HPDE6-E6E7 (cell line): ENCODE results near the gene SNRPN.
"Not testable (repeated sequence)": the region's sequence is repeated elsewhere in the genome, so short reads cannot be mapped to it uniquely, and the experiment has no call there.

Experiments
- DNase-seq: peaks from one replicate; pipeline ENCODE4 v3.0.0; 2011; ENCODE audit warnings: missing footprints; ENCODE audit errors: extremely low spot score

Gene SNRPN

DNA sequence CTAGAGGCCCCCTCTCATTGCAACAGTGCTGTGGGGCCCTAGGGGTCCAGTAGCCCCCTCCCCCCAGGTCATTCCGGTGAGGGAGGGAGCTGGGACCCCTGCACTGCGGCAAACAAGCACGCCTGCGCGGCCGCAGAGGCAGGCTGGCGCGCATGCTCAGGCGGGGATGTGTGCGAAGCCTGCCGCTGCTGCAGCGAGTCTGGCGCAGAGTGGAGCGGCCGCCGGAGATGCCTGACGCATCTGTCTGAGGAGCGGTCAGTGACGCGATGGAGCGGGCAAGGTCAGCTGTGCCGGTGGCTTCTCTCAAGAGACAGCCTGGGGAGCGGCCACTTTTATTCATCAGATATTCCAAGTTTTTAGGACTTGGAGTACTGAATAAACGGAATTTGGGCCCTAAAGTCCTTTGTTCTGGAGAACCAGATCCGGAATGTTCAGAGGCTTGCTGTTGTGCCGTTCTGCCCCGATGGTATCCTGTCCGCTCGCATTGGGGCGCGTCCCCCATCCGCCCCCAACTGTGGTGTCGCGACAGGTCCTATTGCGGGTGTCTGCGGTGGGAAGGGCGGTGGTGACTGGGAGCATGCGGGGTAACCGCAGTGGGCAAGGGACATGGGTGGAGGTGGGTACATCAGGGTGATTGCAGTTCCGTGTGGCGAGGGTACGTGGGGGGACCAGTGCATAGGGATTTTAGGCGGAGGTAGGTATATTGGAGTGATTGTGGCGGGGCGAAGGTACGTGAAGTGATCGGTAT, at the start of gene SNRPN, which contains the start of gene SNURF:
Gene SNRPN, plus strand, starts transcription at position 205 of the 748 bp plus-strand sequence. CDS start 19,467 bp downstream, outside the sequence.
Gene SNURF, plus strand, starts transcription at position 205 of the 748 bp plus-strand sequence. Its CDS starts 62 bp downstream, at position 267.
- peak; percentile 31 for DNase-seq

DNA sequence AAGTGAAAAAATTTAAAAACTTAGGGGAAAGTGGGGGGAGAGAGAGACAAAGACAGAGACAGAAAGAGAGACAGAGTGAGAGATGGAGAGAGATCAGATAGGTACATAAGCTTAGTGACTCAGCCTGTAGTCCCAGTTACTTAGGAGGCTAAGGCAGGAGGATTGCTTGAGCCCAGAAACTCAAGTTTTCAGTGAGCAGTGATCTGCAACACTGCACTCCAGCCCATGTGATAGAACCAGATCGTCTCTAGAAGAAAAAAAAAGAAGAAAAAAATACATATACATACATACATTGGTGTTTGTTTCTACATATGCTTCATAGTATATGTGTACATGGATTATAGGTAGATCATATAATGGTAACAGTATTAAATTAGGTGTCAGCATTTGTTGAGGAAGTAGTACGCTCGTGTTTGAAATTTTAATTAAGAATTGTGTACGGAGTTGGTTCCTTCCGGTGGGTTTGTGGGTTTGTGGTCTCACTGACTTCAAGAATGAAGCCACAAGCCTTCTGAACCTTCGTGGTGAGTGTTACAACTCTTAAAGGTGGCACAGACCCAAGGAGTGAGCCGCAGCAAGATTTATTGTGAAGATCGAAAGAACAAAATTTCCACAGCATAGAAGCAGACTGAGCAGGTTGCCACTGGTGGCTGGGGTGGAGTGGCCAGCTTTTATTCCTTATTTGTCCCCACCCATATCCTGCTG, 38.3 kb upstream of the SNRPN start:
- no peak for DNase-seq

DNA sequence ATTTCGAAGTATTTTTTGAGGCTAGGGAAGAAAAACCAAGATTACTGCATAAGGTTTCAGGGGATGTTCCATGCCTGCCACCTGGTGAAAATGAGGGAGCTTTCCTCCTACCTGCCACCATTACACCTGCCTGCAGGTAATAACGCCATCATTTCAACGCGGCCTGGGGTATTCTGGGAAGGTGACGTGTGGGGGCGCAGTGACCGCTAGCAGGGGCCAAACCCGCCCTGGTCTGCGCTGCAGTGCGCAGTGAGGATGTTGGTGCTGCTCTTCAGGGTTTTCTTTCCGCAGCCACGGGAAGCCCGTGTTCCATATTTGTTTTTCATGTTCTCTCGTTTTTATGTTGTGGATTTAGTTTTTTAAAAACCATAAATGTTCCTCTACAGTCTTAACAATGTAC, 37.4 kb upstream of the SNRPN start:
- DNase-seq: no peak

DNA sequence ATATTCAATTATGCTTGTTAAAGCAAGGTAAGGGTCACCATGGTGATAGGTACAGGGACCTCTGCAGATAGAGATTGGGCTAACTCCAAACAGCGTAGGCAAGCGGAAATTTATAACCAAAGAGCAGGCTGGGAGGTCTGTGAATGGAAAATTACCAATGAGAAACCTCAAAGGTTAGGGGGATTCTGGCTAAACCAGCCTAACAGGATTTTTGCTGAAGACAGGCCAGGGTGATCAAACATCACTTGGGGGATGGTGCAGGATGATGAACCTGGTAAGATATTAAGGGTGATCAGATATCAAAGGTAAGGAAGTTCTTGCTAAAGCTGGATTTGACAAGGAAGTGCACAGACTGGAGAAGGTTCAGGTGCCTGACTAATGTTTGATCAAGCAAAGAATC, 35.3 kb upstream of the SNRPN start:
- no peak for DNase-seq

DNA sequence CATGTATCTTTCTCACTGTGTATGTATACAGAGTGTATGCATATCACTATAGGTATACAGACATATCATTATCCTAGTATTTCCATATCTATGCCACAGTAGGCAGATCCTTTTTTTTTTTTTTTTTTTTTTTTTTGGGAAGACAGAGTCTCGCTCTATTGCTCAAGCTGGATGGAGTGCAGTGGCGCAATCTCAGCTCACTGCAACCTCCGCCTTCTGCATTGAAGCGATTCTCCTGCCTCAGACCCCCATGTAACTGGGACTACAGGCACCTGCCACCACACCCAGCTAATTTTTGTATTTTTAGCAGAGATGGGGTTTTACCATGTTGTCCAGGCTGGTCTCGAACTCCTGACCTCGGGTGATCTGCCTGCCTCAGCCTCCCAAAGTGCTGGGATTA, 32.0 kb upstream of the SNRPN start:
- DNase-seq: not testable (repeated sequence)

DNA sequence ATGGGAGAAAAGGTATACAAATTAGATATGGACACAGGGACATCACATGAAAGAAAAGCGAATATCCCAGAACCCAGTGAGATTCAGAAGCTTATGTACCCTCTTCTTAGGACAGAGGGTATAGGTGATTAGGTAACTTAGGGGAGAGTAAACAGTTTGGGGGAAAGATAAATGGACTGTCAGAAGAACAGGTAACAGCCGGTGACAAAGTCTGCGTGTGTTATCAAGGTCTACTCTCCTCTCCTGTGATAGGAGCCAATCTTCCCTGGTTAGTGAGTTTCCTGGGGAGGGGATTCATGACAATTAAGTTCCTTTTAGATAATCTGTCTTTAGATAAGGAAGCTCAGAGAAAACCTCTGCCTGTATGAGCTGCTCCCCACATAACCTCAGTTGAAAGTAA, 30.6 kb upstream of the SNRPN start:
- no peak for DNase-seq

DNA sequence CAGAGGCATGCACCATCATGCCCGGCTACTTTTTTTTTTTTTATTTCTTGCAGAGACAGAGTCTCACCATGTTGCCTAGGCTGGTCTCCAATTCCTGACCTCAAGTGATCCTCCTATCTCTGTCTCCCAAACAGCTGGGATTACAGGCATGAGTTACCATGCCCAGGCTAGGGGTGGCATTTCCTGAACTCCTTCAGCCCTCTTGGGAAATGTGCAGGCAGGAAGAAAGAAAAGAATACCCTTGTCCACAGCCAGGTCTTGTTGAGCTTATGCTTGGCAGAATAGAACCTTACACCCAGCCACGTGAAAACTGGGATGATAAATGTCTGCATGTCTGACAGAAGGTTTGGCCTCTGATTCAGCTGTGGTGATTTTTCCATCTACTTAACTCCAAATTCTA, 30.2 kb upstream of the SNRPN start:
- DNase-seq: no peak

DNA sequence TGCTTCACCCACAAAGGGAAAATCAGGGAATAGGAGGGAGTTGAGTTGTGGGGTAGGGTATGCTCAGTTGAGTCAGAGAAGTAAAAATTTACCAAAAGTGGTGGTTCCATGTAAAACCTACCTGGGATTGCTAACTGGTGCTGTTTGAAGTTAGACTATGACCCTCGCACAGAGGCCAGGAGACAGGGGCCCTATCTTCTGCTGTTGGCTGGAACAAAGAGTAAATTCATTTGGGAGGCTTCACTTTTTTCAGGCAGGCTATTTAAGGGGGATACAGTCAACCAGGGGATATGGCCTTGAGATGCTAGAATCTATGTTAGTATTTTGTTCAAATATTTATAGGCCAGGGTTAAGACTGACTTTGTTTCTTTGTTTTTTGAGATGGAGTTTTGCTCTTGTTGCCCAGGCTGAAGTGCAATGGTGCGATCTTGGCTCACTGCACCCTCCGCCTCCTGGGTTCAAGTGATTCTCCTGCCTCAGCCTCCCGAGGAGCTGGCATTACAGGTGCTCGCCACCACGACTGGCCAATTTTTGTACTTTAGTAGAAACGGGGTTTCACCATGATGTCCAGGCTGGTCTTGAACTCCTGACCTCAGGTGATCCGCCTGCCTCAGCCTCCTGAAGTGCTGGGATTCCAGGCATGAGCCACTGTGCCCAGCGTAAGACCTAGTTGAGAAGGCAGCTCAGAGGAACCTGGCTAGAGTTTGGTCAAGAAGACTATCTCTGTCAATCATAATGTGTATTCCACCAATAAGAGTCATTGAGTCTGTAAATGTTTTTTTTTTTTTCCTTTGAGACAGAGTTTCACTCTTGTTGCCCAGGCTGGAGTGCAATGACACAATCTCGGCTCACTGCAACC, 22.7 kb upstream of the SNRPN start:
- DNase-seq: not testable (repeated sequence)

DNA sequence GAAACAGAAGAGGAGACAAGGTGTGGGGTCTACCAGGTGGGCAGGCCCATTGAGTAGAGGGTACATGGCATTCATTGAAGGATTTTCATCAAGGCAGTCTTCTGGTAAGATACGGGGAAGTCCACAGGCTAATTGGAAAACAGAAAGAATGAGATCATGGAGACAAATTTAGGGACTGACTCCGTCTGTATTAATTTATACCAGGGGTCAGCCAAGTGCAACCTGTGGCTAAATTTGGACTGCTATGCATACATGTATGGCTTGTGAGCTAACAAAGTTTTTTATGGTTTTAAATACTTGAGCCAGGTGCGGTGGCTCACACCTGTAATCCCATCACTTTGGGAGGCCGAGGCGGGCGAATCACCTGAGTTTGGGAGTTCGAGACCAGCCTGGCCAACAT, 21.1 kb upstream of the SNRPN start:
- no peak for DNase-seq

DNA sequence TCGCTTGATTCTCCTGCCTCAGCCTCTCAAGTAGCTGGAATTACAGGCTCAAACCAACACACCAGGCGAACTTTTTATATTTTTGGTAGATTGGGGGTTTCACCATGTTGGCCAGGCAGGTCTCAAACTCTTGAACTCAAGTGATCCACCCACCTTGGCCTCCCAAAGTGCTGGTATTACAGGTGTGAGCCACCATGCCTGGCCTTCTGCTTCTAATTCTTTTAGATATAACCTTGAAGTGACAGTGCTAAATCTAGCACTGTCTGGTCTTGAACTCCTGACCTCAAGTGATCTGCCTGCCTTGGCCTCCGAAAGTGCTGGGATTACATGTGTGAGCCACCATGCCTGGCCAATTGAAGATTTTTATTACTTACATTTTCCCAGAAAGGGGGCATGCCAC, 16.6 kb upstream of the SNRPN start:
- DNase-seq: not testable (repeated sequence)

DNA sequence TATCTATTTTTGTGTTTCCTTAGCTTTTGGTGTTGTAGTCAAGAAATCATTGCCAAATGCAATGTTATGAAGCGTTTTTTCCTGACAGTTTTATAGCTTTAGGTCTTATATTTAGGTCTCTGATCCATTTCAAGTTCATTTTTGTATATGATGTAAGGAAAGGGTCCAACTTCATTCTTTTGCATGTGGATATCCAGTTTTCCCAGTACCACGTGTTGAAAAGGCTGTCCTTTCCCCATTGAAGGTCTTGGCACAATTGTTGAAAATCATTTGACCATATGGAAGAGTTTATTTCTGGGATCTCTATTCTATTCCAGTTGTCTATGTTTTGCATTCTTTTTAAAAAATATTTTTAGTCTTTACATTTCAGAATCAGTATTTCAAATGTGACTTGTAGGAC, 14.6 kb upstream of the SNRPN start:
- no peak for DNase-seq

DNA sequence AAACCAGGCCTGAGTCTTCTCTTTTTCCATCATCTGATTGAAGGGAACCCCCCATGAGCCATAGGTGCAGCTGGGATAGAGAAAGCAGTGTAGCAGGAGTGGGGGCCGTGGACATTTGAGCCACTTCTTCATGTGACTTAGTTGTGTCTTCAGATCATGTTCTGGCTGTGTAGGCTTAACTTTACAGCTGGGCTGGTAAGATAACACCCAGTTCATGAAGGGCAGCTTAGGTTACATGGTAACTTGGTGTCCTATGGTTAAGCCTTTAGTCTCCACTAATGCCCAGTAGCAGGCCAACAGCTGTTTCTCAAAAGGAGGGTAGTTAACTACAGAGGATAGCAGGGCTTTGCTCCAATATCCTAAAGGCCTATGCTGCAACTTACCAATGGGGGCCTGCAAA, 11.4 kb upstream of the SNRPN start:
- no peak for DNase-seq

DNA sequence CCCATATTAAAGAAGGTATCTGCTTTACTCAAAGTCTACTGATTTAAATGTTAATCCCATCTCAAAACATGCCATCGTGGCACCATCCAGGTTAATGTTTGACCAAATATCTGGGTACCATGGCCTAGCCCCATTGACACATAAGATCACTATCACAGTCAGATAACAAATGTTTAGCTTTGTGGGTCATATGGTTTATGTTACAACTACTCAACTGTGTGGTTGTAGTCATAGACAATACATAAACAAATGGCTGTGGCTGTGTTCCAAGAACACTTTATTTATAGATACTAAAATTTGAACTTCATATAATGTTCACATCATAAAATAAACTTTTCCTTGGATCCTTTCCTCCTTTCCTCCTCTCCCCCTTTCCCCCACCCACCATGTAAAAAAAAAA, 9.8 kb upstream of the SNRPN start:
- no peak for DNase-seq

DNA sequence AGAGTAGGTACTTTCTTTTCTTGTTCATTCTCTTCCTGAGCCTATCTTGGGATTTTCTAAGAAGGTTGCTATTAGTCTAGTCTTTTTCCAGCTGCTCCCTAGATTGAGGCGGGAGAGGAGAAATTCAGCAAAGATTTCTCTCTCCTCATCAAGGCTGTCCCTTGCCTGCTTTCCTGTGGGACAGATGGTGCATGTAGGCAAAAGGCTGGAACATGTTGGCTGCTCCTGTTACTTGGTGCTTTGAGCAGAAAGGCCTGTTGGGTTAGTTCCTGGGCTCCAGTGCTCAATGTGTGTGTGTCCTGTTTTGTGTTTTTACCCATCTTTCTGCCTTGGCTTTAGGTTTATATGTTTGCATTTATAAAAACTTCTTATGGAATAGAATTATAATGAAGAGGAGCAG, 9.1 kb upstream of the SNRPN start:
- no peak for DNase-seq

DNA sequence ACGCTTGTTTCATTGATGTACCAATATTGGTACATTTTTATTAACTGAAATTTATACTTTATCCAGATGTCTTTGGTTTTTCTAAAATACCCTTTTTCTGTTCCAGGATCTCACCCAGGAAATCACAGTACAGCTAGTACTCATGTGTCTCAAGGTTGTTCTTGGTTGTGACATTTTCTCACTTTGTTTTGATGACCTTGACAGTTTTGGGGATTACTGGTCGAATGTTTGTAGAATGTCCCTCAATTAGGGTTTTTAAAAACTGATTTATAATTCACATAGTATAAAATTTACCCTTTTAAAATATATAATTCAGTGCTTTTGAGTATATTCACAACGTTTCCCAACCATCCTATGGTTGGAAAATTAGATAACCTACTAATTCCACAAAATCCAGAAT, 6.3 kb upstream of the SNRPN start:
- no peak for DNase-seq

DNA sequence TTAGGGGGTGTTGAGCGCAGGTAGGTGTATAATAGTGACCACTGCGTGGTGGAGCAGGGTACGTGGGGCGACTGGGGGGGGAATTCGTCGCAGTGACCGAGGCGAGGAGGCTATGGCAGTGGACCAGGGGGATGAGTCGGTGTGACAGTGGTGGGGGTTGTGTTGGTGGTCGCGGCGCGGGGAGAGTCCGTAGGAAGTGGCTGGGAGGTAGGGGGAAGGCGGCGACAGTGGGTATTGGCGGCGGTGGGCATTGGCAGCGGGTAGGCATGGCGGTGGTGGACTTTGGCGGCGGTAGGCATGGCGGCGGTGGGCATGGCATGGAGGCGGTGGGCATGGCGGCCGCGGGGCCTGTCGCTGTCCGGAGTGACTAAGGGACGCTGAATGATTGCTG, 739 bp downstream of the SNRPN start:
- no peak for DNase-seq

DNA sequence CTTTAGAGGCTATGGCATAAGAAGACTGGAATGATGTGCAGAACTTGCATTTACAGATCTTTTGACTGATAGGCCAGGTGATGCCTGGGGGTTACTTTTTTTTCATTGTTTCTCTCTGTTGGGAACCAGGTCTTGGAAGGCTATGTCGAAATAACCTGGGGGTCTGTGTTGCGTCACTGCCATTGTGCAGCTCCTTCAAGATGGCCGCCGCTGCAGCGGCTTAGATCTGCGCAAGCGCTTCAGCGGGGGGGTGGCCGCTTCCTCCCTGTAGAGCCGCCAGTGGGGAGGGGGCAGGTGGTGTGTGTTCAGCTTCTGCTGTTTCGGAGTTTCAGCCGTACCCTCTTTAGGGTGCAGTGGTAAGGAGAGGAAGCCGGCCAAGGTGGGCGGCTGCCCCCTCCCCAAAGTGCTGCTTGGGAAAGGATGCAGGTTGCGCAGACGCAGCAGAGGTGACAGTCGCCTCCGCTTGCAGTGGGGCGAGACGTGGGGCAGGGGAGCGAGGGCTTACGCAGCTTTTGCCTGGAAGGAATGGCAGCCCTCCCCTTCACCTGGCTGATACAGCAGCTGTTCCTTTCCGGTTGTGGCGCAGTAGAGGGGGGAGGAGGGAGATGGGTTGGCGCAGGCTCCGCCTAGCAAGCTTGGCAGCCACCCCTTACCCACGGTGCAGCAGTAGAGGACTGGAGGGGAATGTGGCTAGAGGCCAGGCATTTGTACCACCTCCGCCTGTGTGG, 1.5 kb downstream of the SNRPN start:
- peak; percentile 32 for DNase-seq

DNA sequence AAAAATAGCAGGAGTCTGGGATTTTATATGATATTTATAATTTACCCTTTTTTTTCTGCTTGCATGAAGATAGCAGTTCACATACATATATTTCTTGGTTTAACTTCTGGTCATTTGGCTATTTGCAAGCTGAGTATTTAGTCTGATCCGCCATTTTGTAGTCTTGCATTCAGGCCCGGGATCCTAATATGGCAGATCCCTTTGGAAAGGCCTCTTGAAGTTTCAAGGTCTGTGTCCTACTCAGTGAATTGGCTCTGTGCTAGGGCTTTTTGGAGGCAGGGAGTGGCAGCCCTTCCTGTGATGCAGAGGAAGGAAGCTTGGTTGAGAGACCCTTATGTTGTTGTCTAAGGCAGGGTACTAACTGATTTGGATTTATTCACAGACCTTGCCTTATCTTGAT, 2.9 kb downstream of the SNRPN start:
- no peak for DNase-seq

DNA sequence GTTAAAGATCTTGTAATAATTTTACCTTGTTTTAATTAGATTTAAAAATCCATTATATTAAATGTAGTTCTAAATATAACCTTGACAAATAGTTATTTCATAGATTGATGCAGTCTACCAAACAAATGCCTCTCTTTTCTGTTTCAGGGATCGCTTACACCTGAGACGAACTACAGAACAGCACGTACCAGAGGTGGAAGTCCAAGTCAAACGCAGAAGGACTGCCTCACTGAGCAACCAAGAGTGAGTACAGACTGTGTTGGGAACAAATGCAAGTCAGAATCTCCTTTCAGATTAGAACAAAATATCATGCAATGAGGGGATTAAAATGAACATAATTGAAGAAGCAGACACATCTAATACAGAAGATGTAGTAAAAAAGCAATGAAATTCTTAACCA, 7.2 kb downstream of the SNRPN start:
- DNase-seq: no peak

DNA sequence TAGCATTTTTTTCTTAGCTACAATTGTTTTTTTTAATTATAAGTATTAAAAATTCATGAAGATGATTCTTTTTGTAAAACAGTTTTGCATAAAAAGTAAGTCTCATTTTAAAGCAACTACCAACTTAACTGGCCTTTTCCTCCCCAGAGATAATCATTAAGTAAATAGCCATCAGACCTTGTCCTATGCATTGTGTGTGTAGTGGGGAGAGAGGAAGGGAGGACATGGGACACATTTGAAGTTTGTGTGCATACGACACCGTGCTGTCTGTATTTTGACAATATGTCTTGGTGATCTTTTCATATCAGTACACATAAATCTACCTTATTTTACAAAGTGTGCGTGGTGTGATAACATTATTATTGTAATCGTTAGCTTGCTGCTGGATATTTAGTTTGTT, 8.1 kb downstream of the SNRPN start:
- no peak for DNase-seq

DNA sequence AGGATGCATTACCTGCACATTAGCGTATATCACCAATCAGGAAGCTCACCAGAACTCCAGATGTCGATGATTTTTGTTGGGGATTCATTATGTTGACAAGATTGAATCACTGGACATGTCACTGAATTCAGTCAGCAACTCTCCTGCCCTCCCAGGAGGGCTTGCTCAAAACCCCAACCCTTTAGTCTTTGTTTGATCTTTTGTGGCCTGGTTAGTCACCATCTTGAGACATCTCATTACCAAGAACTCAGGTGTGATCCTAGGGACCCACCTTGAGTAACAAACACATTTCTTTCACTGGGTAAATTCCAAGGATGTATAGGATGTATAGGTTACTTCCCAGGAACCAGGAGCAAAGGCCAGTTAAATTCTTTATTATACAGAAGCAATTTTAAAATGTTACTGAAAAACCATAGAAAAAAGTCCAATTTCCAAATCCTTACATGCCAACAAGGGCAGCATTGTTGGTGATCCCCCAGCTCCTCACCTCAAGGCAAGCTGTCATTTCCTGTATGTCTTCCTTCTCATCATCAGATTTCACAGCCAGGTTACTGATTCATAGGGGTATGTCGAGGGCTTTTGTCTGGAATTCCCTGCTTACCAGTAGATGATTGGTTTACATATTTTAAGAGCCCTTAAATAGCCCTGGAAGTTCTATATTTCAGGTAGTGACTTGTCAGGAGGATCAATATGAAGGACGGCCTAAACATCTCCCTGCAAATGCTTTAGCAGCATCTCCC, 11.7 kb downstream of the SNRPN start:
- DNase-seq: no peak
